Cardiac septum (tissue), 1 donor: ENCODE data around the gene PIGU. TPM values are rescaled to one million over a fixed set of nuclear protein-coding genes. Genes with fewer than 3 reads are reported as not detected.

Experiments used
- DNase-seq: peaks from one replicate; pipeline ENCODE4 v3.0.0-alpha.2; 2020; ENCODE audit warnings: low spot score
- intact Hi-C: fragments of 100-400 bp; cut with DNase I; formaldehyde crosslinking; loops from one replicate; pipeline ENCODE4 v1.14.0; 2022
- total RNA-seq: library from RNA; stranded (reverse); fragmentation: NEBNext Ultra II Directional; extraction: Animal tissue kit (Norgen Biotek cat#: 25700); gene quantifications from one replicate; pipeline ENCODE4 v1.2.1, GENCODE V29; 2021
- donor health status: DM: no; HTN: no; CAD: no.

The PIGU gene
- total RNA-seq, 1 donor from 2014 or later = 11.0 TPM

- intact Hi-C loops = loop anchor here (2.0 to 10.0 kb wide), 3 partner anchors 130 to 394 kb away; no protein-coding TSS in a partner anchor
- DNase-seq = no peak
Observed at GRCh38 chr20:34708621-34709043, 31.7 kb upstream of the PIGU start.

GRCh38 chr20:34706912-34707784, 30.3 kb upstream of the PIGU start:
- no peak for DNase-seq

GRCh38 chr20:34706302-34706875, 29.5 kb upstream of the PIGU start:
- intact Hi-C loops = loop anchor here (5.0 to 10.0 kb wide), 2 partner anchors 169 to 392 kb away; no protein-coding TSS in a partner anchor
- no peak for DNase-seq

More at GRCh38 chr20:34706912-34707784, 30.3 kb upstream of the PIGU start:
- intact Hi-C loops = loop anchor here (5.0 to 10.0 kb wide), 2 partner anchors 170 to 392 kb away; no protein-coding TSS in a partner anchor

GRCh38 chr20:34705397-34706301, 28.8 kb upstream of the PIGU start:
- intact Hi-C loops = loop anchor here (2.0 to 10.0 kb wide), 3 partner anchors 29 to 391 kb away; partner anchors contain the start of gene PIGU
- peak; percentile 85 for DNase-seq

- no peak for DNase-seq
- intact Hi-C loops = loop anchor here (2.0 to 10.0 kb wide), 3 partner anchors 28 to 390 kb away; partner anchors contain the start of gene PIGU
Observed at GRCh38 chr20:34705008-34705396, 28.1 kb upstream of the PIGU start.

GRCh38 chr20:34704177-34705007, 27.5 kb upstream of the PIGU start, which contains the start of gene TP53INP2:
TP53INP2 (plus strand) TSS chr20:34704344; CDS start chr20:34708740, 4,396 bp downstream.
- peak; percentile 97 for DNase-seq
- intact Hi-C loops = loop anchor here (2.0 to 10.0 kb wide), 3 partner anchors 28 to 390 kb away; partner anchors contain the start of gene PIGU

GRCh38 chr20:34703424-34704176, 26.7 kb upstream of the PIGU start:
- DNase-seq = no peak
- intact Hi-C loops = loop anchor here (2.0 to 10.0 kb wide), 2 partner anchors 27 to 389 kb away; partner anchors contain the start of gene PIGU

GRCh38 chr20:34703061-34703423, 26.1 kb upstream of the PIGU start:
- DNase-seq = no peak
- intact Hi-C loops = loop anchor here (10.0 kb wide), 1 partner anchor 388 kb away; no protein-coding TSS in a partner anchor

GRCh38 chr20:34701405-34702085, 24.7 kb upstream of the PIGU start:
- intact Hi-C loops = loop anchor here (10.0 kb wide), 1 partner anchor 387 kb away; no protein-coding TSS in a partner anchor

GRCh38 chr20:34693414-34693813, 16.5 kb upstream of the PIGU start:
- no peak for DNase-seq
- intact Hi-C loops = no loop called here

More at GRCh38 chr20:34701405-34702085, 24.7 kb upstream of the PIGU start:
- no peak for DNase-seq

- no peak for DNase-seq
- intact Hi-C loops = no loop called here
Observed at GRCh38 chr20:34691838-34692237, 14.9 kb upstream of the PIGU start.

- intact Hi-C loops = no loop called here
- no peak for DNase-seq
Observed at GRCh38 chr20:34689486-34689885, 12.6 kb upstream of the PIGU start.

GRCh38 chr20:34683667-34684066, 6.8 kb upstream of the PIGU start:
- intact Hi-C loops = no loop called here
- DNase-seq = no peak

GRCh38 chr20:34680586-34681175, 3.8 kb upstream of the PIGU start:
- DNase-seq = no peak
- intact Hi-C loops = no loop called here

- intact Hi-C loops = loop anchor here (2.0 kb wide), 1 partner anchor 29 kb away; the partner anchor contains the start of gene TP53INP2
- no peak for DNase-seq
Observed at GRCh38 chr20:34675993-34676641, 775 bp downstream of the PIGU start.

- intact Hi-C loops = no loop called here
- DNase-seq = no peak
Observed at GRCh38 chr20:34675561-34675960, 1.3 kb downstream of the PIGU start.
